Measurements from ENCODE around the gene CAPS.

Gene CAPS

GRCh38 chr19:5936292-5936592 lies 22.2 kb downstream of the CAPS start:
- DNase-seq: no peak

- no peak for DNase-seq
These were observed 23.5 kb downstream of the CAPS start for GRCh38 chr19:5937550-5937949.

GRCh38 chr19:5940260-5941208 lies 26.5 kb downstream of the CAPS start:
- no peak for DNase-seq

- no peak for DNase-seq
These were observed 27.6 kb downstream of the CAPS start for GRCh38 chr19:5941673-5942072.

GRCh38 chr19:5943045-5943444 lies 29.0 kb downstream of the CAPS start:
- DNase-seq: no peak

GRCh38 chr19:5943623-5944022 lies 29.6 kb downstream of the CAPS start:
- DNase-seq: no peak

GRCh38 chr19:5947435-5947834 lies 33.4 kb downstream of the CAPS start:
- DNase-seq: no peak

GRCh38 chr19:5948752-5949564 lies 34.9 kb downstream of the CAPS start:
- no peak for DNase-seq

GRCh38 chr19:5949792-5950305 lies 35.8 kb downstream of the CAPS start:
- DNase-seq: no peak

- no peak for DNase-seq
These were observed 36.7 kb downstream of the CAPS start for GRCh38 chr19:5950741-5951140.

GRCh38 chr19:5951338-5951861 lies 37.3 kb downstream of the CAPS start:
- no peak for DNase-seq

- DNase-seq: no peak
These were observed 38.4 kb downstream of the CAPS start for GRCh38 chr19:5952193-5953029.

- DNase-seq: no peak
These were observed 39.1 kb downstream of the CAPS start for GRCh38 chr19:5953030-5953589.

- no peak for DNase-seq
These were observed 39.7 kb downstream of the CAPS start for GRCh38 chr19:5953680-5954213.

GRCh38 chr19:5954293-5954692 lies 40.2 kb downstream of the CAPS start:
- DNase-seq: no peak

- no peak for DNase-seq
These were observed 41.5 kb downstream of the CAPS start for GRCh38 chr19:5955636-5955935.

GRCh38 chr19:5956323-5956722 lies 42.3 kb downstream of the CAPS start:
- DNase-seq: no peak

GRCh38 chr19:5956728-5957127 lies 42.7 kb downstream of the CAPS start:
- DNase-seq: no peak

- no peak for DNase-seq
These were observed 43.1 kb downstream of the CAPS start for GRCh38 chr19:5957170-5957569.

GRCh38 chr19:5958074-5958850 lies 44.2 kb downstream of the CAPS start:
- no peak for DNase-seq

GRCh38 chr19:5958851-5959122 lies 44.7 kb downstream of the CAPS start:
- no peak for DNase-seq
